A673 (cell line): Measurements from ENCODE around the gene TIMM10. TPM values are rescaled to one million over a fixed set of nuclear protein-coding genes. Genes with fewer than 3 reads are reported as not detected.
A peak's percentile ranks its signal among the peaks of the same experiment; 100 is the strongest.

Experiments
- BruUV-seq: library from RNA; stranded (reverse); fragments of 400-500 nt; replicated peaks from 2 replicates; lab custom pipeline; 2021; lab: Mats Ljungman, UMichigan
- CTCF ChIA-PET: fragments of 300-600 bp; sonication (Branson Sonifier 250); formaldehyde crosslinking; loops from one replicate; lab custom pipeline; 2022; ENCODE audit warnings: antibody characterized with exemption; lab: Charles Lee
- POLR2A ChIA-PET: fragments of 300-600 bp; sonication (Branson Sonifier 250); formaldehyde crosslinking; loops from one replicate; lab custom pipeline; 2022; ENCODE audit warnings: antibody characterized with exemption; ENCODE audit not compliant: low non-redundant PET; lab: Charles Lee
- DNase-seq: peaks from one replicate; pipeline ENCODE4 v3.0.0-alpha.2; 2015; ENCODE audit warnings: low spot score
- H3K27ac ChIP-seq: fragments of 200-600 bp; sonication (generic); 2 replicates; pipeline ENCODE4 v1.5.1; 2016; ENCODE audit warnings: mixed run types, low read depth, mild to moderate bottlenecking, mixed read lengths, antibody characterized with exemption, low read length; ENCODE audit not compliant: poor library complexity, severe bottlenecking
- H3K27me3 ChIP-seq: fragments of 200-600 bp; sonication (generic); replicated peaks from 2 replicates; pipeline ENCODE4 v1.6.1; 2017; ENCODE audit warnings: mixed run types, low read depth, mild to moderate bottlenecking, mixed read lengths, antibody characterized with exemption, low read length; ENCODE audit not compliant: insufficient read depth, poor library complexity
- H3K36me3 ChIP-seq: fragments of 200-600 bp; sonication (generic); 2 replicates; pipeline ENCODE4 v1.6.1; 2016; ENCODE audit warnings: mixed run types, mild to moderate bottlenecking, mixed read lengths, antibody characterized with exemption, low read length; ENCODE audit not compliant: insufficient read depth, poor library complexity, severe bottlenecking
- H3K4me1 ChIP-seq: fragments of 200-600 bp; sonication (generic); 2 replicates; pipeline ENCODE4 v1.6.1; 2017; ENCODE audit warnings: mixed run types, mild to moderate bottlenecking, mixed read lengths, antibody characterized with exemption, low read length; ENCODE audit not compliant: insufficient read depth, poor library complexity, severe bottlenecking
- H3K4me3 ChIP-seq: fragments of 200-600 bp; sonication (generic); 2 replicates; pipeline ENCODE4 v1.5.1; 2016; ENCODE audit warnings: low read depth, mixed run types, mild to moderate bottlenecking, mixed read lengths, low read length; ENCODE audit not compliant: poor library complexity, severe bottlenecking
- H3K9me3 ChIP-seq: fragments of 200-600 bp; sonication (generic); 2 replicates; pipeline ENCODE4 v1.6.1; 2016; ENCODE audit warnings: mixed run types, low read depth, mild to moderate bottlenecking, mixed read lengths, antibody characterized with exemption, low read length; ENCODE audit not compliant: poor library complexity, severe bottlenecking
- CTCF ChIP-seq: fragments of 300-800, 200-600 bp; sonication (generic); conservative IDR thresholded peaks from 2 replicates; pipeline ENCODE4 v1.5.1; 2017; ENCODE audit warnings: low read depth, mild to moderate bottlenecking, antibody characterized with exemption, low read length, moderate library complexity, mixed read lengths
- EZH2 ChIP-seq: fragments of 200-600 bp; sonication (generic); IDR thresholded peaks from 2 replicates; pipeline ENCODE4 v1.6.1; 2017; ENCODE audit warnings: borderline replicate concordance, low read depth, mild to moderate bottlenecking, mixed read lengths, antibody characterized with exemption, low read length; ENCODE audit not compliant: poor library complexity, severe bottlenecking
- intact Hi-C: fragments of 100-400 bp; cut with micrococcal nuclease; formaldehyde crosslinking; loops from one replicate; pipeline ENCODE4 v1.10.0; 2022; ENCODE audit not compliant: unreplicated experiment
- total RNA-seq: library from RNA; stranded (reverse); gene quantifications from 2 replicates; pipeline ENCODE4 v1.2.3, GENCODE V29; 2021

Gene TIMM10
- total RNA-seq, 1 experiment from 2014 or later: 176 TPM

GRCh38 chr11:57529012-57529411, 1.5 kb downstream of the TIMM10 start:
- Histone ChIP-seq H3K27ac (no peak overlapping the region), H3K4me3 (peak overlapping the region; percentile 95), H3K9me3 (no peaks in the 10 kb centered on the region), H3K4me1 (peaks cover 12% of the 10 kb centered on the region), H3K36me3 (peaks cover 15% of the 10 kb centered on the region), H3K27me3 (no peaks in the 10 kb centered on the region)
- DNase-seq: no peak
- ChIA-PET POLR2A (no interaction called here), CTCF (interaction anchor here (0.7 kb wide), 1 partner anchor 70 kb away, joined by 3 read pairs; no protein-coding TSS in a partner anchor)
- TF ChIP-seq EZH2 (no peak), CTCF (no peak)
- intact Hi-C loops: no loop called here
- no TSS peak for BruUV-seq

GRCh38 chr11:57527056-57527631, 3.4 kb downstream of the TIMM10 start:
- ChIA-PET POLR2A (no interaction called here), CTCF (interaction anchor here (0.7 to 2.2 kb wide), 5 partner anchors 13 to 69 kb away, joined by 3 to 17 read pairs (median 6); partner anchors contain the start of gene UBE2L6)
- intact Hi-C loops: loop anchor here (1.0 to 2.0 kb wide), 4 partner anchors 34 to 181 kb away; no protein-coding TSS in a partner anchor
- peak; percentile 70 for DNase-seq
- Histone ChIP-seq H3K9me3 (no peaks in the 10 kb centered on the region), H3K4me3 (no peak overlapping the region), H3K36me3 (peaks cover 15% of the 10 kb centered on the region), H3K4me1 (peaks cover 12% of the 10 kb centered on the region), H3K27me3 (no peaks in the 10 kb centered on the region), H3K27ac (no peak overlapping the region)
- no TSS peak for BruUV-seq
- TF ChIP-seq EZH2 (no peak), CTCF (peak; percentile 99)

- no peak for DNase-seq
- no peak overlapping the region for H3K27ac ChIP-seq
- no peaks in the 10 kb centered on the region for H3K4me1 ChIP-seq
- POLR2A ChIA-PET: no interaction called here
- TF ChIP-seq EZH2: no peak
- TF ChIP-seq CTCF: no peak
- no peak overlapping the region for H3K4me3 ChIP-seq
- intact Hi-C loops: no loop called here
- H3K27me3 ChIP-seq: no peaks in the 10 kb centered on the region
- CTCF ChIA-PET: no interaction called here
- BruUV-seq: no TSS peak
- peaks cover 5% of the 10 kb centered on the region for H3K36me3 ChIP-seq
- H3K9me3 ChIP-seq: no peaks in the 10 kb centered on the region
Measured at GRCh38 chr11:57523419-57523818, 7.1 kb downstream of the TIMM10 start.
